Measurements from ENCODE around the gene NR2E1. TPM values are rescaled to one million over a fixed set of nuclear protein-coding genes. Genes with fewer than 3 reads are reported as not detected.

NR2E1 gene
- total RNA-seq, 1 donor from 2014 or later, result not detected

GRCh38 chr6:108227290-108227689 lies 61.5 kb downstream of the NR2E1 start:
- intact Hi-C loops (cut with DNase I), result no loop called here
- no peak for TF ChIP-seq CTCF (IDR thresholded peaks at IDR 0.05)

GRCh38 chr6:108228416-108228815 lies 62.6 kb downstream of the NR2E1 start:
- H3K9me3 ChIP-seq, result no peaks in the 10 kb centered on the region
- no peak for DNase-seq (ENCODE audit: low spot score in 2 of 2)
- H3K4me1 ChIP-seq, result peaks cover 0 to 3% of the 10 kb centered on the region in 2 donors
- no peak for TF ChIP-seq CTCF (IDR thresholded peaks at IDR 0.05)
- no peaks in the 10 kb centered on the region for H3K27me3 ChIP-seq
- no peaks in the 10 kb centered on the region for H3K36me3 ChIP-seq
- H3K27ac ChIP-seq, result no peak overlapping the region
- intact Hi-C loops (cut with DNase I), result no loop called here
- H3K4me3 ChIP-seq, result no peak overlapping the region

More at GRCh38 chr6:108227290-108227689, 61.5 kb downstream of the NR2E1 start:
- Histone ChIP-seq H3K4me3 (no peak overlapping the region), H3K9me3 (no peaks in the 10 kb centered on the region), H3K27ac (no peak overlapping the region), H3K36me3 (peaks cover 0 to 4% of the 10 kb centered on the region in 2 donors), H3K4me1 (no peaks in the 10 kb centered on the region), H3K27me3 (no peaks in the 10 kb centered on the region)
- DNase-seq (ENCODE audit: low spot score in 2 of 2), result no peak

GRCh38 chr6:108235127-108235526 lies 69.3 kb downstream of the NR2E1 start:
- no peak overlapping the region for H3K4me3 ChIP-seq
- intact Hi-C loops (cut with DNase I), result no loop called here
- no peaks in the 10 kb centered on the region for H3K27me3 ChIP-seq
- no peaks in the 10 kb centered on the region for H3K9me3 ChIP-seq
- no peak for DNase-seq (ENCODE audit: low spot score in 2 of 2)
- peaks cover 4 to 15% of the 10 kb centered on the region in 2 donors for H3K36me3 ChIP-seq
- no peak overlapping the region for H3K27ac ChIP-seq
- TF ChIP-seq CTCF (IDR thresholded peaks at IDR 0.05), result no peak
- H3K4me1 ChIP-seq, result peaks cover 0 to 3% of the 10 kb centered on the region in 2 donors

DNA sequence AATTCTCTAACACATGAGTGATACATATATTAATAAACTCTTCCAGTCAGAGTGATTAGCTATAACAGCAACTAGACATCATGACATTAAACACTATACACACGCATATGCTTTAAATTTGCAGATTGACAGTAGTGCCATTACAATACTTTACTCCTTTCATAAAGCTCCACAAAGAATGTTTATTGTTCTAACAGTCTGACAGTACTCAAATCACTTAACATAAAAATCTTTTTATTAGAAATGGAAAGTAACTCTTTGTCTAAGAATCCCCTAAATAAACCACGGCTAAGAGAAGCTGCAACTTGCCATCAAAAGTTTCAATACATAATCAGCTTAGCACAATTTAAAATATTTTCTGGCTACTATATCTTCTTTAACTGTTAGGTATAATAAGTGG lies 71.0 kb downstream of the NR2E1 start:
- no peaks in the 10 kb centered on the region for H3K27me3 ChIP-seq
- H3K9me3 ChIP-seq, result no peaks in the 10 kb centered on the region
- H3K36me3 ChIP-seq, result peaks cover 4 to 20% of the 10 kb centered on the region in 2 donors
- TF ChIP-seq CTCF (IDR thresholded peaks at IDR 0.05), result no peak
- intact Hi-C loops (cut with DNase I), result no loop called here
- no peak overlapping the region for H3K27ac ChIP-seq
- DNase-seq (ENCODE audit: low spot score in 2 of 2), result no peak
- H3K4me3 ChIP-seq, result no peak overlapping the region
- peaks cover 0 to 3% of the 10 kb centered on the region in 2 donors for H3K4me1 ChIP-seq

GRCh38 chr6:108238322-108238721 lies 72.5 kb downstream of the NR2E1 start:
- no peaks in the 10 kb centered on the region for H3K9me3 ChIP-seq
- intact Hi-C loops (cut with DNase I), result no loop called here

More at GRCh38 chr6:108238322-108238721, 72.5 kb downstream of the NR2E1 start:
- TF ChIP-seq CTCF (IDR thresholded peaks at IDR 0.05), result no peak
- H3K27me3 ChIP-seq, result no peaks in the 10 kb centered on the region
- H3K4me3 ChIP-seq, result no peak overlapping the region
- no peak overlapping the region for H3K27ac ChIP-seq
- H3K4me1 ChIP-seq, result no peaks in the 10 kb centered on the region
- no peak for DNase-seq (ENCODE audit: low spot score in 2 of 2)
- peaks cover 4 to 26% of the 10 kb centered on the region in 2 donors for H3K36me3 ChIP-seq

Other genes starting within 250 kb of the NR2E1 start
- gene SEC63, start 207.8 kb upstream of the NR2E1 start, total RNA-seq, result 13.1 TPM
- gene OSTM1, start 91.3 kb upstream of the NR2E1 start, total RNA-seq, result 78.7 TPM
- gene SNX3, start 95.0 kb downstream of the NR2E1 start, total RNA-seq, result 112 TPM
- 0.53 TPM for gene AFG1L, start 129.0 kb downstream of the NR2E1 start, total RNA-seq

Measured in ascending aorta (tissue), 2 donors.